ENCODE measurements around the gene METTL16. TPM values are rescaled to one million over a fixed set of nuclear protein-coding genes. Genes with fewer than 3 reads are reported as not detected.

Gene METTL16
- total RNA-seq, 2 experiments from 2014 or later, result 26.6 to 41.5 TPM

GRCh38 chr17:2547176-2547575, 35.5 kb upstream of the METTL16 start:
- Histone ChIP-seq H2AFZ (ENCODE audit: low read length) (no peak overlapping the region), H3K4me3 (ENCODE audit: low read depth, low read length, poor library complexity, severe bottlenecking) (no peak overlapping the region), H3K9me2 (ENCODE audit: insufficient read depth, low read length) (no peaks in the 10 kb centered on the region), H3K9me3 (ENCODE audit: low read length) (no peaks in the 10 kb centered on the region), H4K20me1 (ENCODE audit: insufficient read depth, low read length) (no peaks in the 10 kb centered on the region), H3K4me1 (ENCODE audit: insufficient read depth, low read length, poor library complexity, severe bottlenecking) (peaks cover 34% of the 10 kb centered on the region), H3K79me2 (ENCODE audit: insufficient read depth, low read depth, low read length) (no peaks in the 10 kb centered on the region), H3K27ac (ENCODE audit: low read depth, low read length, poor library complexity, severe bottlenecking) (no peak overlapping the region), H3K36me3 (ENCODE audit: insufficient read depth, low read length) (no peaks in the 10 kb centered on the region), H3K4me2 (ENCODE audit: low read length) (no peak overlapping the region)
- ChIA-PET POLR2A (interaction anchor here (0.7 to 1.2 kb wide), 3 partner anchors 16 to 955 kb away, joined by 3 to 4 read pairs (median 4); no protein-coding TSS in a partner anchor), CTCF (ENCODE audit: unreplicated experiment) (no interaction called here)
- no peak for DNase-seq (ENCODE audit: low spot score)
- BruUV-seq (replicated peaks), result no TSS peak
- TF ChIP-seq CTCF (conservative IDR thresholded peaks at IDR 0.05; ENCODE audit: low read length) (no peak), EZH2phosphoT487 (IDR thresholded peaks at IDR 0.05; ENCODE audit: borderline replicate concordance, low read depth, low read length) (no peak)
- intact Hi-C loops (cut with micrococcal nuclease; ENCODE audit: unreplicated experiment), result no loop called here

GRCh38 chr17:2545393-2545792, 33.7 kb upstream of the METTL16 start:
- Histone ChIP-seq H3K79me2 (ENCODE audit: insufficient read depth, low read depth, low read length) (no peaks in the 10 kb centered on the region), H2AFZ (ENCODE audit: low read length) (no peak overlapping the region), H3K9me3 (ENCODE audit: low read length) (no peaks in the 10 kb centered on the region), H3K36me3 (ENCODE audit: insufficient read depth, low read length) (no peaks in the 10 kb centered on the region), H3K4me3 (ENCODE audit: low read depth, low read length, poor library complexity, severe bottlenecking) (no peak overlapping the region), H3K4me2 (ENCODE audit: low read length) (no peak overlapping the region), H3K27ac (ENCODE audit: low read depth, low read length, poor library complexity, severe bottlenecking) (no peak overlapping the region), H3K4me1 (ENCODE audit: insufficient read depth, low read length, poor library complexity, severe bottlenecking) (peaks cover 44% of the 10 kb centered on the region), H3K9me2 (ENCODE audit: insufficient read depth, low read length) (no peaks in the 10 kb centered on the region), H4K20me1 (ENCODE audit: insufficient read depth, low read length) (no peaks in the 10 kb centered on the region)
- no TSS peak for BruUV-seq (replicated peaks)
- POLR2A ChIA-PET, result no interaction called here
- CTCF ChIA-PET (ENCODE audit: unreplicated experiment), result interaction anchor here (0.6 kb wide), 1 partner anchor 43 kb away, joined by 3 read pairs; no protein-coding TSS in a partner anchor
- DNase-seq (ENCODE audit: low spot score), result no peak
- intact Hi-C loops (cut with micrococcal nuclease; ENCODE audit: unreplicated experiment), result no loop called here
- no peak for TF ChIP-seq CTCF (conservative IDR thresholded peaks at IDR 0.05; ENCODE audit: low read length)
- TF ChIP-seq EZH2phosphoT487 (IDR thresholded peaks at IDR 0.05; ENCODE audit: borderline replicate concordance, low read depth, low read length), result no peak

- Histone ChIP-seq H3K4me1 (ENCODE audit: insufficient read depth, low read length, poor library complexity, severe bottlenecking) (peaks cover 44% of the 10 kb centered on the region), H3K4me2 (ENCODE audit: low read length) (peak overlapping the region; percentile 82; the same call in 1 of the 2 replicates), H3K4me3 (ENCODE audit: low read depth, low read length, poor library complexity, severe bottlenecking) (no peak overlapping the region), H3K79me2 (ENCODE audit: insufficient read depth, low read depth, low read length) (no peaks in the 10 kb centered on the region), H3K9me3 (ENCODE audit: low read length) (no peaks in the 10 kb centered on the region), H4K20me1 (ENCODE audit: insufficient read depth, low read length) (no peaks in the 10 kb centered on the region), H2AFZ (ENCODE audit: low read length) (peak overlapping the region; percentile 82), H3K36me3 (ENCODE audit: insufficient read depth, low read length) (no peaks in the 10 kb centered on the region), H3K9me2 (ENCODE audit: insufficient read depth, low read length) (no peaks in the 10 kb centered on the region), H3K27ac (ENCODE audit: low read depth, low read length, poor library complexity, severe bottlenecking) (no peak overlapping the region)
- ChIA-PET POLR2A (no interaction called here), CTCF (ENCODE audit: unreplicated experiment) (no interaction called here)
- BruUV-seq (replicated peaks), result no TSS peak
- DNase-seq (ENCODE audit: low spot score), result peak; percentile 26
- intact Hi-C loops (cut with micrococcal nuclease; ENCODE audit: unreplicated experiment), result no loop called here
- no peak for TF ChIP-seq EZH2phosphoT487 (IDR thresholded peaks at IDR 0.05; ENCODE audit: borderline replicate concordance, low read depth, low read length)
- TF ChIP-seq CTCF (conservative IDR thresholded peaks at IDR 0.05; ENCODE audit: low read length), result no peak
Observed at GRCh38 chr17:2542456-2542855, 30.8 kb upstream of the METTL16 start.
